Fibroblast of mammary gland (primary cell): ENCODE measurements around the gene PEG3.

Experiments
- DNase-seq: peaks from one replicate; pipeline ENCODE4 v3.0.0-alpha.2; 2010; ENCODE audit warnings: low read depth
- H3K4me3 ChIP-seq: 2 replicates; pipeline ENCODE4 v1.5.1; 2011; ENCODE audit warnings: low read depth, mild to moderate bottlenecking, low read length, moderate library complexity; ENCODE audit not compliant: control insufficient read depth
- CTCF ChIP-seq: conservative IDR thresholded peaks from 2 replicates; pipeline ENCODE4 v1.5.1; 2011; ENCODE audit warnings: low read depth, low read length, inconsistent platforms; ENCODE audit not compliant: control insufficient read depth, insufficient read depth

PEG3 gene

GRCh38 chr19:56823417-56823816 lies 17.1 kb downstream of the PEG3 start:
- H3K4me3 ChIP-seq = no peak overlapping the region
- no peak for TF ChIP-seq CTCF
- DNase-seq = no peak

DNA sequence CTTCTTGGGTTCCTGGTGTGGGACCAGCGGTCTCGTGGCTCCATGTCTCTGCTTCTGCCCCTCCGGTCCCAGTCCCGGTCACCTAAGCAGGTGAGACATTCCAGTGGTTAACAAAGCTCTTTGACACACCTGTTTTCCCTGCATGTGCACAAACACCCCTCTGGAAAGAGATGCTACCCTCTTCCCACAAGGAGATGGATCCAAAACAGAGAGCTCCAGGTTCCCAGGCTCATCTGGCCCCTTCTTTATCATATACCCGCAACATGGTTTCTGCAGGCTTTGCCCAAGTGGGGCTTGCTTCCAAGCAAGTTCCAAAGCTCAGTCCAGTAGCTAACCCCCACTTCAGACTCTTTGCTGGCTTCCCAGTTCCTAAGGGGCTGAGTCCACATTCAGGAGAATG lies 17.8 kb downstream of the PEG3 start:
- no peak for TF ChIP-seq CTCF

GRCh38 chr19:56821675-56822074 lies 18.9 kb downstream of the PEG3 start:
- no peak overlapping the region for H3K4me3 ChIP-seq
- no peak for DNase-seq
- TF ChIP-seq CTCF = no peak

More for the DNA sequence above, 17.8 kb downstream of the PEG3 start:
- no peak overlapping the region for H3K4me3 ChIP-seq
- no peak for DNase-seq

DNA sequence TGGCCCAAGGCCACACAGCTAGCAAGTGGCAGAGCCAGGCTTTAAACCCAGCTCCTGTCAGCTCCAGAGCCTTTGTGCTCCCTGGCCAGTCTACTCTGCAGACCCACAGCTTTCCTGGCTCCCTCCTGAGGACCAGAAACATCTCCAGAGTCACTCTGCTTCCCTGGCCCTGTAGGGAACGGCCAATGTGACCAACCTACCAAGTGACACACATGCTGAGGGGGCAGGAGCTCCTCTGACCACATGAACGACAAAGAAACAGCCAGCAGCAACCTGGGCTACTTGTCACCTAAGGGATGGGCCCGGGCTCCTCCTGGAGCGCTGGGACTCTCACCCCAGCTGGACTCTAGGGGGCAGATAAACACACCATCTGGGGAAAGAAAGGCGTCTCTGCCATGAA lies 19.3 kb downstream of the PEG3 start:
- DNase-seq = no peak
- no peak for TF ChIP-seq CTCF
- H3K4me3 ChIP-seq = no peak overlapping the region

GRCh38 chr19:56819166-56819565 lies 21.4 kb downstream of the PEG3 start:
- TF ChIP-seq CTCF = no peak
- DNase-seq = no peak
- H3K4me3 ChIP-seq = no peak overlapping the region

- H3K4me3 ChIP-seq = no peak overlapping the region
- TF ChIP-seq CTCF = no peak
- DNase-seq = no peak
Measured at GRCh38 chr19:56814656-56815055, 25.9 kb downstream of the PEG3 start.

DNA sequence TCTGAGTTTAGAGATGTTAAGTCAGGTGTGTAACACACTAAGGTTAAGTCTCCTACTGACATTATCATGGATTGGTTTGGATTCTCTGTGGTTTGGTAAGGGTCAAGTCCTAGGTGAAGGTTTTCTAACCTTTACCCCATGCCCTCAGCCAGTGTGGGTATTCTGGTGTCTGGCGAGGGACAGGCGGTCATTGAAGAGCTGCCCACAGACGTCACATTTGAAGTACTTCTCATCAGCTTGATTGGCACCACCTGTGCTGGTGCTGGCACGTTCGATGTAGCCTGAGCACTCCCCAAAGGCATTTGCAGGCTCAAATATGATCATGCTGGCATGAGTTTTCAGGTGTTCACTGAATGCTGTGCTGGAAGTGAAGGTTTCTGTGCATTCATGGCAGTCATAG lies 27.0 kb downstream of the PEG3 start:
- DNase-seq = no peak
- TF ChIP-seq CTCF = no peak

More for the DNA sequence above, 27.0 kb downstream of the PEG3 start:
- H3K4me3 ChIP-seq = no peak overlapping the region
